Measurements from ENCODE around the gene KIF3A. TPM values are rescaled to one million over a fixed set of nuclear protein-coding genes. Genes with fewer than 3 reads are reported as not detected.

The KIF3A gene
- total and polyA plus RNA-seq, 3 donors from 2014 or later, result 23.2 to 38.6 (median 30.8) TPM

- H3K4me1 ChIP-seq, result peaks cover 24% of the 10 kb centered on the region
- WGBS, 2 donors, result 57 to 67% methylated on average over 2 of the region's 2 CpGs
- intact Hi-C loops (cut with DNase I; ENCODE audit: low total_unique reads), result no loop called here
These were observed 29.8 kb upstream of the KIF3A start for GRCh38 chr5:132767150-132767549.

GRCh38 chr5:132766806-132767055 lies 29.4 kb upstream of the KIF3A start:
- Histone ChIP-seq H3K36me3 (ENCODE audit: low read depth, missing control alignments) (no peaks in the 10 kb centered on the region), H3K9me3 (no peaks in the 10 kb centered on the region), H3K4me1 (peaks cover 21% of the 10 kb centered on the region), H3K27me3 (no peaks in the 10 kb centered on the region), H3K27ac (no peak overlapping the region), H3K4me3 (no peak overlapping the region)
- WGBS, 2 donors, result 92 to 100% methylated on average over 1 of the region's 1 CpG
- no peak for DNase-seq
- intact Hi-C loops (cut with DNase I; ENCODE audit: low total_unique reads), result no loop called here
- TF ChIP-seq POLR2A (IDR thresholded peaks at IDR 0.05) (no peak), CTCF (IDR thresholded peaks at IDR 0.05) (no peak)

More at GRCh38 chr5:132767150-132767549, 29.8 kb upstream of the KIF3A start:
- TF ChIP-seq CTCF (IDR thresholded peaks at IDR 0.05) (no peak), POLR2A (IDR thresholded peaks at IDR 0.05) (no peak)
- Histone ChIP-seq H3K4me3 (no peak overlapping the region), H3K36me3 (ENCODE audit: low read depth, missing control alignments) (no peaks in the 10 kb centered on the region), H3K27me3 (no peaks in the 10 kb centered on the region), H3K27ac (no peak overlapping the region), H3K9me3 (no peaks in the 10 kb centered on the region)
- no peak for DNase-seq

- TF ChIP-seq POLR2A (IDR thresholded peaks at IDR 0.05) (no peak), CTCF (IDR thresholded peaks at IDR 0.05) (no peak)
- Histone ChIP-seq H3K9me3 (no peaks in the 10 kb centered on the region), H3K27me3 (no peaks in the 10 kb centered on the region), H3K27ac (no peak overlapping the region), H3K4me1 (peaks cover 15% of the 10 kb centered on the region), H3K4me3 (no peak overlapping the region), H3K36me3 (ENCODE audit: low read depth, missing control alignments) (no peaks in the 10 kb centered on the region)
- 91 to 94% methylated on average over 10 to 14 of the region's 14 CpGs for WGBS, 2 donors
- no peak for DNase-seq
- intact Hi-C loops (cut with DNase I; ENCODE audit: low total_unique reads), result no loop called here
These were observed 28.9 kb upstream of the KIF3A start for GRCh38 chr5:132766020-132766805.

GRCh38 chr5:132765311-132766019 lies 28.1 kb upstream of the KIF3A start:
- intact Hi-C loops (cut with DNase I; ENCODE audit: low total_unique reads), result no loop called here
- H3K9me3 ChIP-seq, result no peaks in the 10 kb centered on the region
- whole genome bisulfite sequencing, 2 donors, result 89 to 90% methylated on average over 11 to 12 of the region's 12 CpGs
- no peak overlapping the region for H3K27ac ChIP-seq
- TF ChIP-seq POLR2A (IDR thresholded peaks at IDR 0.05) (no peak), CTCF (IDR thresholded peaks at IDR 0.05) (no peak)
- H3K4me1 ChIP-seq, result peaks cover 12% of the 10 kb centered on the region
- no peaks in the 10 kb centered on the region for H3K36me3 ChIP-seq (ENCODE audit: low read depth, missing control alignments)
- no peak for DNase-seq
- H3K27me3 ChIP-seq, result no peaks in the 10 kb centered on the region
- H3K4me3 ChIP-seq, result no peak overlapping the region

Measured in testis (tissue), 3 donors.